Measurements from ENCODE around the gene OSBPL9. TPM values are rescaled to one million over a fixed set of nuclear protein-coding genes. Genes with fewer than 3 reads are reported as not detected.
A peak's percentile ranks its signal among the peaks of the same experiment; 100 is the strongest.
"Not testable (repeated sequence)": the region's sequence is repeated elsewhere in the genome, so short reads cannot be mapped to it uniquely, and the experiment has no call there.

Gene OSBPL9
- total RNA-seq, 1 donor from 2014 or later, result 83.4 TPM

DNA sequence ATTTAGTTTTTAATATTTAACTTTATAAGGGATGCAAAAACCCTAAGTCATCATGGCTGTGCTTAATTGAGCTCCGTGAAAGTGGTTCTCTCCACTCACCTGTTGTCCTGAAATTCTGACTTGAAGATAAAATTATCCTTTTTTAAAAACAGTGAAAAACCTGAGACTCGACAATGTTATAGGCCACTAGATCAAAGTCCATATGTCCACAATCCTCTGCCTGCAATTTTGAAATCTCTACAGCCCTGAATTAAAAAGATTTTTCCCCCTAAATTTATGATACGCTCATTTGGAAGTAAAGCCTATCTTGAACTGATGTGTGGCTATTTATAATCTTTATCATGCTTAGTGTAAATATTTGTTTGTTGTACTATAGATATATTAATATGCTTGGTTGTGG lies 18.7 kb downstream of the OSBPL9 start:
- DNase-seq (ENCODE audit: low read depth in 2 of 2), result no peak

DNA sequence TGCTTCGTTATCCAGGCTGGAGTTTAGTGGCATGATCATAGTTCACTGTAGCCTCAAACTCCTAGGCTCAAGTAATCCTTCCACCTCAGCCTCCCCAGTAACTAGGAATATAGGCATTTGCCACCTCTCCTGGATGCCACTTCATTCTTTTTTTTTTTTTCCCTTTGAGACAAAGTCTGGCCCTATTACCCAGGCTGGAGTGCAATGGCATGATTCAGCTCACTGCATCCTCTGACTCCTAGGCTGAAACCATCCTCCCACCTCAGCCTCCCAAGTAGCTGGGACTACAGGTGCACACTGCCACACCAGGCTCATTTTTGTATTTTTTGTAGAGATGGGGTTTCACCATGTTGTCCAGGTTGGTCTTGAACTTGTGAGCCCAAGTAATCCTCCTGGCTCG lies 19.3 kb downstream of the OSBPL9 start:
- DNase-seq (ENCODE audit: low read depth in 2 of 2), result no peak

DNA sequence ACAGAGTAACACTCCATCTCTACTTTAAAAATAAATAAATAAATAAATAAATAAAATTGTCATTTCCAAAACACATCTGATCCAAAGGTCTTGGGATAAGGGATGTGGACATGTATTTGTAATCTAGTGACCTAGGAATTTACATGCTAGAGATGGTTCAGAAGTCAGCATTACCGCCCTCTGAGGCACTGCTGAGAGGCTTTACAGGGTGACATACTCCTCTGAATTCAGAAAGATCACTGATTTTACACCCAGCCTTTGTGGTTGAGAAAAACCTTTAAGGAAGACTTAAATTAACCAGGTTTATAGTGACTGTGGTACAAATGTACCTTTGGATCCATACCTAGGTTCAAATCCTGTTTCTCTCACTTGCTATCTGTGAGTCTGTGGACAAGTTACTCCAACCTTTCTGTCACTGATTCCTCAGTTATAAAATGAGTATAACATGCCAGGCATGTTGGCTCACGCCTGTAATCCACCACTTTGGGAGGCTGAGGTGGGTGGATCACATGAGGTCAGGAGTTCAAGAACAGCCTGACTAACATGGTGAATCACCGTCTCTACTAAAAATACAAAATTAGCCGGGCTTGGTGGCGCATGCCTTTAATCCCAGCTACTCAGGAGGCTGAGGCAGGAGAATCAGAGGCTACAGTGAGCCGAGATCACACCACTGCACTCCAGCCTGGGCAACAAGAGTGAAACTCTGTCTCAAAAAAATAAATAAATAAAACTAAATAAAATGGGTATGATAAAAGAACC lies 20.1 kb downstream of the OSBPL9 start:
- peak in 1 of 2 donors; percentile 72 for DNase-seq (ENCODE audit: low read depth in 2 of 2)

DNA sequence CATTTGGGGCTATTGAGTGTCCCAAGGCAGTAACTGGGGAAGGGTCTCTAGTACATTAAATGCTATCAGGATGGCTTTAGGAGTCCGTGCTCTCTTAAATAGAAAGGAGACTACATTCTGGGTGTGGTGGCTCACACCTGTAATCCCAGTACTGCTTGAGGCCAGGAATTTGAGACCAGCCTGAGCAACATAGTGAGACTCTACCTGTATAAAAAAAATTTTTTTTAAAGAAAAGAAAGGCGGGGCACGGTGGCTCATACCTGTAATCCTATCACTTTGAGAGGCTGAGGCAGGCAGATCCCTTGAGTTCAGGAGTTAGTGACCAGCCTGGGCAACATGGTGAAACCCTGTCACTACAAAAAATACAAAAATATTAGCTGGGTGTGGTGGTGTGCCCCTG lies 21.5 kb downstream of the OSBPL9 start:
- no peak for DNase-seq (ENCODE audit: low read depth in 2 of 2)

DNA sequence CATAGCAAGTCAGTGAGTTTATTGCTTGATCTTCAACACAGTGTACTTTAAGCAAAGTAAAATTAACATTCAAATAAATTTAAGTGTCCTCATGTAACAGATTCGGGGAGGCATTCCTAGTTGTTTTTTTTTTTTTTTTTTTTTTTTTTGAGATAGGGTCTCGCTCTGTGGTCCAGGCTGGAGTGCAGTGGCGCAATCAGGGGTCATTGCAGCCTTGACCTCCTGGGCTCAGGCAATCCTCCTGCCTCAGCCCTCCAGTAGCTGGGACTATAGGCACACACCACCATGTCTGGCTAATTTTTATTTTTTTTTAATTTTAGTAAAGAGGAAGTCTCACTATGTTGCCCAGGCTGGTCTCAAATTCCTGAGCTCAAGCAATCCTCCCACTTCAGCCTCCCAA lies 22.8 kb downstream of the OSBPL9 start:
- DNase-seq (ENCODE audit: low read depth in 2 of 2), result no peak

DNA sequence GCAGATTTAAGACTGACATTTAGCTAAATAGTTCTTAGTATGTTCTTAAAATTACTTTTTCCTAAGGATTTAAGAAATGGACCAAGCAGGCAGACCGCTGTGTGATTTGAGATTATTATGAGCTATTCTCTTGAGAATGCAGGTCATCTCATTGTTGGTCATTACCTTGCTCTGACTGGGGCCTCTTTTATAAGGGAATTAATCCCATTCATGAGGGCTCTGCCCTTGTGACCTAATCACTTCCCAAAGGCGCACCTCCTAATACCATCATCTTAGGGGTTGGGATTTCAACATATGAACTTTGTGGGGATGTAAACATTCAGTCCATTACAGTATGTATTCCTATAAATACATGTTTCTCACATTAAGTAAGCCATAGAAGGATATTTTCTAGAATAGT lies 24.2 kb downstream of the OSBPL9 start:
- DNase-seq (ENCODE audit: low read depth in 2 of 2), result no peak

DNA sequence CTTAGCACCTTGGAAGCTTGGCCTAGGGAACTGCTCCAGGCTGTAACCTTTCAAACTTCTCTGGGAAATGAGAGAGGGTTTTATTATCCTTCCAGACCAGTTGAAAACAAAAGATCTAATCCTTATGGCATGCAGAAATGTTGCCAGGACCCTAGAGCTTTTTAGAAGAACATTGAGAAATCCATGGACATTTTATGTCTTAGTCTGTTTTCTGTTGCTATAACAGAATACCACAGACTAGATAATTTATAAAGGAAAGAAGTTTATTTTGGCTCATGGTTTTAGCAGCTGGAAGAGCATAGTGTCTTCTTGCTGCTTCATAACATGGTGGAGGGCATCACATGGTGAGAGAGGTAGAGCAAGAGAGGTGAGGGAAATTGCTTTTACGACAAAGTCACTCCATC lies 25.8 kb downstream of the OSBPL9 start:
- DNase-seq (ENCODE audit: low read depth in 2 of 2), result peak in 1 of 2 donors; percentile 43

DNA sequence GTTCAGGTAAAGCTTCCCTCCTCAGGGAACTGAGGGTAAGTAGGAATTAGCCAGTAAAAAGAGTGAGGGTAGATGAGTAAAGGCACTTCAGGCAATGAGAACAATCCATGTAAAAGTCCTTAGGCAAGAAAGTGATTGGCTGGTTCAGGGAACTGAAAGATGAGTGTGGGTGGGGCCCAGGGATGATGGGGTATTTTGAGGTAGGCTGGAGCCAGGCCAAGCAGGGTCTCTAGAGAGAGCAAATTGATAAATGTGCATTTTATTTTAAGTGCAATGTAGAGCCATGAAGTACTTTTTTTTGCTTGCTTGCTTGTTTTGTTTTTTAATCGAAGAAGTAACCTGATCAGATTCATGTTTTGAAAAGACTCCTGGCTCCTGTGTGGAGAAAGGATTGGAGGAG lies 26.5 kb downstream of the OSBPL9 start:
- no peak for DNase-seq (ENCODE audit: low read depth in 2 of 2)

DNA sequence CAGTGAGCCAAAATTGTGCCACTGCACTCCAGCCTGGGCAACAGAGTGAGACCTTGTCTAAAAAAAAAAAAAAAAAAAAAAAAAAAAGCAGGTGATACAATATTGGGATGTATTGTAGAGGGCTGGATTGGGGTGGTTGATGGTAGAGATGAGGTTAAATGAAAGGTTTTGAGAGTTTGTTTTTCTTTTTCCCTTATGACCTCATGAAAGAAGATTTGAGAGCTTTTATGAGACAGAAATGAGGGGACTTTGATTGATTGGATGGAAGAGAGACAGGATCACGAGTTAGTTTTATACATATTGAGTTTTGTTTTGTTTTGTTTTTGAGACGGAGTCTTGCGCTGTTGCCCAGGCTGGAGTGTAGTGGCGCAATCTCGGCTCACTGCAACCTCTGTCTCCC lies 27.1 kb downstream of the OSBPL9 start:
- DNase-seq (ENCODE audit: low read depth in 2 of 2), result no peak

DNA sequence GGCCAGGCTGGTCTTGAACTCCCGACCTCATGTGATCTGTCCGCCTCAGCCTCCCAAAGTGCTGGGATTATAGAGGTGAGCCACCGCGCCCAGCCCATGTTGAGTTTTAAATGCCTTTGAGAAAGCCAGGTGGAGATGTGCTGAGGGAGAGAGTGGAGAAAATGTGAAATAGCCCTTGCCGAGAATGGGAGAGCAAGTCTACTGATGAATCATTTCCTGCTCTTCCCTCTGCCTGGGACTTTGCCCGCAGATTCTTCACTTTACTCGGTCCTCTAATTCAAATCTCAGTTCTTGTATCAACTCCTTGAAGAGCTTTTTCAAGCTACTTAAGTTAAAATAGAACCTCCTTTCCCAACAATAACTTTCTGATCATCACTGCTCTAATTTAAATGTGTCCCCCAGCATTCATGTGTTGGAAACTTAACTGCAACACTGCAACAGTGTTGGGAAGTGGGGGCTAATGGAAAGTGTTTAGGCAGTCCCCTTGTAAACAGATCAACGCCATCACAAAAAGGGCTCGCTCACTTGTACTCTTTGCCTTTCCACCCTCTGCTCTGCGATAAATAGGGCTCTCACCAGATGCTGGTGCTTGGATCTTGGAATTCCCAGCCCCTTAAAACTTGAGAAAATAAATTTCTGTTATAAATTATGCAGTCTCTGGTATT lies 27.8 kb downstream of the OSBPL9 start:
- DNase-seq (ENCODE audit: low read depth in 2 of 2), result peak in 1 of 2 donors; percentile 64

DNA sequence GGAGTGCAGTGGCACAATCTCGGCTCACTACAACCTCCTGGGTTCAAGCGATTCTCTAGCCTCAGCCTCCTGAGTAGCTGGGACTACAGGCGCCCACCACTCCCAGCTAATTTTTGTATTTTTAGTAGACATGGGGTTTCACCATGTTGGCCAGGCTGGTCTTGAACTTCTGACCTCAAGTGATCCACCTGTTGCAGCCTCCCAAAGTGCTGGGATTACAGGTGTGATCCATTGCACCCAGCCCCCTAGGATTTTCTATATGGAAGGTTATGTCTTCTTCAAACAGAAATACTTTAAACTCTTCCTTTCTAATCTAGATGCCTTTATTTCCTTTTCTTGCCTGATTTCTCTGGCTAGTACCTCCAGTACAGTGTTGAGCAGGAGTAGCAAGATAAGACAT lies 29.7 kb downstream of the OSBPL9 start:
- DNase-seq (ENCODE audit: low read depth in 2 of 2), result not testable (repeated sequence)

DNA sequence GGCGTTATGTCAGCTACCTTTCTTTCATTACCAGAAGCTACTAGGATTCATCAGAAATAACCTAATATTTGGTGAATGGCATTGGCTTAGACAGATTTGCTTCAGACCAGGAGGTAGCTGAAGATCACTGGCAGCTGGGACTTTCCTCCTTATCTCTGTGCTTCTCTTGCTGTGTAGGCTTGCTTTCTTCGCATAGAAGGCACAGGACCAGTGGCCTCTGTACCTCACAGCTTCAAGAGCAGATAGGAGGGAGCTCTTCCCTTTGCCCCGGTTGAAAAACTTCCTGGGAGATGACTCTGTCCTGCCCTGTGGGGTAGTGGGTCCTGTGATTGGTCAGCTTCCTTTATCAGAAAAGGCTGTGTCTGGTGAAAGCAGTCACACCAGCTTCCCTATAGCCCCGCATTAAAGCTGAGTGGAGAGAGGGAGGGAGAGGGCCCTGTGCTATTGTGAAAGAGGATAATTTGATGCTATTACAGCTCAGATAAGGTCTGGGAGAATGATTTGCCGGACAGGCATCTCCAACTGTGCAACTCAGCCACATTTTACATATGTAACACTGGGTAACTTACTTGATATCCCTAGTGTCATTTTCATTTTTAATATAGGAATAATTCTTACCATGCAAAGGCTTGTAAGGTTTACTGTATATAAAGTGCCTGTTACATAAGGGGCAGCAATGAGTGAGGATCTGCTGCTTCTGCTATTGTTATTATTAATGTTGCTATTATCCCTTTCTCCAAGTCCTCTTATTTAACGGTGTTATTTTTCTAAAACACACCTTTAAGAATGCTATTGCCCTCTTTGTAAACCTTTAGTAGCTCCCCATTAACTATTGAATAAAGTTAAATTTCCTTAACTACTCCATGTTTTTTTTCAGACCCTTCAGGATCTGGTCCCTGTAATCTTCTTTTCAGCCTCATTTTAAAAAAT lies 31.6 kb downstream of the OSBPL9 start:
- no peak for DNase-seq (ENCODE audit: low read depth in 2 of 2)

DNA sequence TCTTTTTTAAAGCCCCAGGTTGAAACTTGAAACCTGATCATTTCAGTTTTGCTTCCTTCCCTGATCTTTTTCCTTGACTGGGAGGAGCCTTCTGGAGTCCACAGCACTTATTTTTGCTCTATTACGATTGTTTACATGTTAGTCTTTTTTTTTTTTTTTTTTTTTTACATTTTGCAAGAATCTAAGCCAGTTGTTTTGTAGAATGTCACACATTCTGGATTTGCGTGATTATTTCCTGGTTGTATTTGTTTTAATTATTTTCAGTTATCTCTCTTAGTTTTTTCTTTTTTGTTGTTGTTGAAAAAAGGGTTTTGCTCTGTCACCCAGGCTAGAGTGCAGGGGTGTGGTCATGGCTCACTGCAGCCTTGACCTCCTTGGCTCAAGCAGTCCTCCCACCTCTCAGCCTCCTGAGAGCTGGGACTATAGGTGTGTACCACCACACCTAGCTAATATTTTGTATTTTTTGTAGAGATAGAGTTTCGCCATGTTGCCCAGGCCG lies 32.8 kb downstream of the OSBPL9 start:
- DNase-seq (ENCODE audit: low read depth in 2 of 2), result no peak

DNA sequence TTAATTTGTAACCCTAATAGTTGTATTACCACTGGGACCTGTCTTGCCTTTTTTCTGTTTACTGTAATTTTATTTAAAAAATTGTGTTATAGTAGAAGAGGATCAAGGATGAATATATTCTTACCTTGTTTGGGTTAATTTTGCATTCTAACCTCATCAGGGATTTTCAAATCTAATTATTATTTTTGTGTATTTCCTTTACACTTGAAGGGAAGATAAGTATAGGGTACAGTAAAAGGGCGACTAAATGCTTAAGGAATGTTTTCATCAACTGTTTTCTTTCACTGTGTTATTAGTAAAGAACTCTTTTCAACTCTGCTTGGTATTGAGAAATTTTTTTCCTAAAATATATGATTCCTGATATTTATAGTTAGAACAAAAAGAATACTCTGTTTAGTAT lies 33.3 kb downstream of the OSBPL9 start:
- no peak for DNase-seq (ENCODE audit: low read depth in 2 of 2)

DNA sequence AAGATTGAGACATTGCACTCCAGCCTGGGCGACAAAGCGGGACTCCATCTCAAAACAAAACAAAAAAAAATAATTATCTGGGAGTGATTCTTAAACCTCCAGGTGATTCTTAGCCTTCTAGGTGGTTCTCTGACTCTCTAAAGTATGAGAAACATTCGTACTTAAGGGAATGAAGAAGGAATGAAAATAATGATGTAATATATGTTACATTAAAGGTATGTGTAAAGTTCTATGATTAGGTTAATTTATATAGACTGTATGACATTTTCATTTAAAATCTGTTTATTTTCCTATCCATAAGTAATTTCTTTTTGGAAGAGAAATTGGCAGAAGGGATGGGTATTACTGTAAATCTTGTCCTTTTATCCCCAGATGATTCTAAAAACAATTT lies 34.7 kb downstream of the OSBPL9 start:
- no peak for DNase-seq (ENCODE audit: low read depth in 2 of 2)

DNA sequence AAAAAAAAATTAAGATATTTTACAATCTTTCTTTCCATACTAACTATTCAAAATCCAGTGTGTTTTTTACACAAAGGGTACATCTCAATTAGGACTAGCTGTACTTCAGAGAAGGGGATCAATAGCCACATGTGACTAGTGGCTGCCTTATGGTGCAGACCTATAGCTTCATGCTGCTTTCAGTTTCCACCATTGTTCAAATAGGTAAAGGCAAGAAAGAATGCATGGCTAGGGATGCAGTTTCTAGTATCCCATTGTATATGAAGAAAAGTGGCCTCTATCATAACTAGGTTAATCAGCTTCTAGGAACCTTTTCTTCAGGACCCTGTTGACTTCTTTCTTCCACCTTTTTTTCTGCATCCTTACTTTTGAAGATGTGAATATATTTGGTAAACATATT lies 35.7 kb downstream of the OSBPL9 start:
- no peak for DNase-seq (ENCODE audit: low read depth in 2 of 2)

DNA sequence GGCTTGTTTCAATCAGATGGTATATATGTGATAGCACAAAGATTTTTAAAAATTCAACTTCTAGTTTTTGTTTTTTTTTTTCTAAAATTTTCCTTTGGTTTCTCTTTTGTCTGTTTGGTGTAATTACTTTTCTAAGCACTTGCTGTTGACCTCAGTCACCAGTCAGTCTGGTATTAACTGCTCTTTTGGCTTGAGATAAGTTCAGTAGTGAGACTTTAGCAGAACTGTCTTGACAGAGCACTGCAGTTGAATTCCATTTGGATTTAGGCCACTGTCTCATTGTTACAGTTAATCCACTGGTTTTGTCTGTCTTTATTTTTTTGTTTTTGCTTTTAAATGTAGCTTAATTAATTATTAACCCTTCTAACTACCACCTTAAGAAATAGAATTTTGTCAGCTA lies 36.2 kb downstream of the OSBPL9 start:
- DNase-seq (ENCODE audit: low read depth in 2 of 2), result no peak

DNA sequence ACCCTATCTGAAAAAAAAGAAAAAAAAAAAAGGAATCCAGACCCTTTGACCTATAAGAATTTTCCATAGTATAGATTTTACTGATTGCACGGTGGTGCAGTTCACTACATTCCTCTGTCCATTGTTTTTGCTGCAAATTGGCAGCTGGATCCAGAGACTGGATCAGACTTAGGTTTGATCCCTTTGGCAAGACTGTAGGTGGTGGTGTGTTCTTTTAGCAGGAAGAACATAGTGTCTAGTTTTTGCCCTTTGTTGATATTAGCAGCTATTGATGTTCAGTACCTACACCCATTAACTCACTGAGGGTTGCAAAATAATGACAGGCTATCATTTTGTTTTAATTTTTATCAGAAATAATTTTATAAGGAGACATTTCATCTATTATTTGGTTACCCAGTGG lies 37.1 kb downstream of the OSBPL9 start:
- DNase-seq (ENCODE audit: low read depth in 2 of 2), result peak; percentile 28 to 53

DNA sequence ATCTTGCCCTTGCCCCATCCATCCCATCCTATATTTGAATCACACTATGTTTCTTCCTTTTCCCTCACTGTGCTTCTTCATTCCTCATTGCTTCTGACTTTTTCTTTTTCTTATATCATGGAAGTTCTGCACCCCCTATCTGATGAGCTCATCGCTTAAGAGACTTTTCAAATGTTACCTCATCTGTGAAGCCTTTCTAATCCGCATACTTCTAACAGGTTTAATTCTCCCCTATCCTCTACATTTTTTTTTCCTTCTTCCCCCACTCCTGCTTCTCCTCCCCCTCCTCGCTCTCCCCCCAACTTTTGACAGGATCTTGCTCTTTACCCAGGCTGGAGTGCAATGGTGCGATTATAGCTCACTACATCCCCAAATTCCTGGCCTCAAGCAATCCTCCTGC lies 39.5 kb downstream of the OSBPL9 start:
- no peak for DNase-seq (ENCODE audit: low read depth in 2 of 2)

DNA sequence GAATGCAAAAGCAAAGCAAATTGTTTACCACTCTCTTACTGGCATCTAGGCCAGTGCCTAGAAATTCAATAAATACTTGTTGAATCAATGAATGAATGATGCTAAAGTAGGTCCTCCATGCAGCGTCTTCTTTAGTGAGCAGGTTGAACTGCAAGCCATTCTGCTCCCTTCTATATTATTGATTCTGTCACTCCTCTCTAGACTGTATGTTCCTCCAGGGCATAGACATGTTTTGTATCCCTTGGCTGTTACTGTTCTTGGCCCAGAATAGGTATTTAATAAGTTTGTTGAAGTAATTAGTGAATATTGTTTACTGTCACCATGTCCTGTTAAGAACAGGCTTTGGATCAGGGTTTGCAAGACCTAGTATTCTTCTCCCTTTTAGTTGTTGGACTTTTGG lies 43.7 kb downstream of the OSBPL9 start:
- DNase-seq (ENCODE audit: low read depth in 2 of 2), result no peak

DNA sequence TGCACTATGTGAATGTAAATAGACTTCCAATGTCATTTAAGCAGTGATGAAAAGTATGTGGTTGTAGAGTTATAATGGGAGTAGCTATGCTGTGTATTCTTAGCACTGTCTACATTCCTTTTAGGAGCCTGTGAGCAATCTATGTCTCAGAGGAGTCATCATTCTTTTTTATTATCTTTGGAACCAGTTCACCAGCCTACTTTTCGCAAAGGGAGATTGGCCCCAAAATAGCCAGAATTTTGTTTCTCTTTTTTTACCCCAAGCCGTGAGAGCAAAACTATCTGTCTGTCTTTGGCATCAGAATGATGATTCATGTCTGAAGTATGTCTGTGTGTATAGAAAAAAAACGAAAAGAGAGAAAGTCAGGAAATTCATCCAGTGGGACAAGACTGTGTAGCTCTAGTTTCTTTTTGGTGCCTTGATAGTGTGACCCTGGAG lies 44.2 kb downstream of the OSBPL9 start:
- peak in 1 of 2 donors; percentile 85 for DNase-seq (ENCODE audit: low read depth in 2 of 2)

DNA sequence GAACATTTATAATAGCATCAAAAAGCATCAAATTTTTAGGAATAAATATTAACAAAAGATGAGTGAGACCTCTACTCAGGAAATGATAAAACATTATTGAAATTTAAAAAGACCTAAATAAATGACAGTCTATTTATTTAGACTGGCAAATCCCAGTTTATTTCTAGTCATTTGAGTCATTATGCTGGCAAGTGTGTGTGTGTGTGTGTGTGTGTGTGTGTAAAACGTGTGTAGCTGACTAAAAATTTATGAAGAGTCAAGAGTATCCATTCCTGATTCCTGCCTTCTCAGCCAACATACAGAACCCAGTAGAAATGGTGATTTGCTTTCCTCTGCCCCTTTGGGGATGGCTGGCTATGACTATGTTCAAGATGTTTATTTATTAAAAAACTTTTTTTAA lies 46.2 kb downstream of the OSBPL9 start:
- no peak for DNase-seq (ENCODE audit: low read depth in 2 of 2)

Data from dermis microvascular lymphatic vessel endothelial cell (primary cell).